Measurements from ENCODE around the gene TLR8.
A peak's percentile ranks its signal among the peaks of the same experiment; 100 is the strongest.

The TLR8 gene

GRCh38 chrX:12906046-12906761, at the start of gene TLR8:
Gene TLR8, plus strand, starts transcription at chrX:12906620. Its CDS starts 87 bp downstream, at chrX:12906707.
- Histone ChIP-seq H3K9me3 (replicated peaks in 1 of 11) (no peaks in the 10 kb centered on the region), H3K4me3 (peak within 1 kb of the TSS in 3 of 10 experiments; percentile 35 to 58 (median 57); a peak in 5 of 20 replicates), H4K20me1 (peaks cover 0 to 13% (median 0%) of the 10 kb centered on the region in 11 experiments; a peak in 2 of 22 replicates), H3K4me2 (peak within 1 kb of the TSS in 3 of 11 experiments; percentile 56 to 83 (median 82); a peak in 6 of 22 replicates), H3K9ac (peak within 1 kb of the TSS in 2 of 11 experiments; percentile 60 to 78; a peak in 5 of 22 replicates), H3K27ac (peak within 1 kb of the TSS in 3 of 11 experiments; percentile 39 to 68 (median 59); a peak in 6 of 22 replicates), H3K4me1 (peaks cover 7 to 68% (median 15%) of the 10 kb centered on the region in 10 experiments; a peak in 19 of 20 replicates), H3K27me3 (peaks cover 54 to 93% (median 83%) of the 10 kb centered on the region in 11 experiments), H3K36me3 (no peaks in the 10 kb centered on the region)
- no peak for TF ChIP-seq Cebpa-rat (IDR thresholded peaks at IDR 0.05)

GRCh38 chrX:12865359-12865758, 41.1 kb upstream of the TLR8 start:
- Histone ChIP-seq H3K4me1 (peaks cover 37 to 54% (median 44%) of the 10 kb centered on the region in 10 experiments), H3K4me2 (peak overlapping the region; percentile 47 to 94 (median 74)), H3K27ac (peak overlapping the region in 10 of 11 experiments; percentile 38 to 80 (median 58); a peak in 17 of 22 replicates), H3K27me3 (peaks cover 54 to 77% (median 67%) of the 10 kb centered on the region in 11 experiments), H3K9ac (peak overlapping the region in 5 of 11 experiments; percentile 30 to 59 (median 41); a peak in 8 of 22 replicates), H3K9me3 (replicated peaks in 1 of 11) (peaks cover 11 to 38% (median 21%) of the 10 kb centered on the region in 11 experiments; a peak in 19 of 22 replicates), H4K20me1 (no peaks in the 10 kb centered on the region), H3K4me3 (peak overlapping the region in 3 of 10 experiments; percentile 1 to 31 (median 13); a peak in 3 of 20 replicates), H3K36me3 (0 out of 22 replicates have a peak, but pooled peaks cover 0 to 6% (median 0%) of the 10 kb centered on the region in 11 experiments)
- TF ChIP-seq Cebpa-rat (IDR thresholded peaks at IDR 0.05), result peak; percentile 35 to 91 (median 60); a peak in 14 of 22 replicates

- Histone ChIP-seq H4K20me1 (no peaks in the 10 kb centered on the region), H3K27me3 (peaks cover 67 to 90% (median 81%) of the 10 kb centered on the region in 11 experiments), H3K4me1 (peaks cover 37 to 66% (median 52%) of the 10 kb centered on the region in 10 experiments), H3K36me3 (peaks cover 0 to 7% (median 0%) of the 10 kb centered on the region in 11 experiments; a peak in 1 of 22 replicates), H3K4me2 (peak within 1 kb of the TSS; percentile 43 to 94 (median 74)), H3K9me3 (replicated peaks in 1 of 11) (peaks cover 11 to 38% (median 21%) of the 10 kb centered on the region in 11 experiments; a peak in 19 of 22 replicates), H3K27ac (peak within 1 kb of the TSS; percentile 30 to 80 (median 52); a peak in 21 of 22 replicates), H3K4me3 (peak within 1 kb of the TSS in 5 of 10 experiments; percentile 22 to 58 (median 48); a peak in 9 of 20 replicates), H3K9ac (peak within 1 kb of the TSS in 6 of 11 experiments; percentile 33 to 74 (median 57); a peak in 10 of 22 replicates)
- no peak for TF ChIP-seq Cebpa-rat (IDR thresholded peaks at IDR 0.05)
Measured at GRCh38 chrX:12866451-12867377, 39.7 kb upstream of the TLR8 start, which contains the start of gene TLR7. Gene TLR7, plus strand, starts transcription at chrX:12867072. Its CDS starts 507 bp downstream, at chrX:12867579.

GRCh38 chrX:12867685-12868084, 38.7 kb upstream of the TLR8 start:
- Histone ChIP-seq H3K4me2 (peak overlapping the region; percentile 22 to 83 (median 60); a peak in 21 of 22 replicates), H3K4me1 (peaks cover 37 to 76% (median 53%) of the 10 kb centered on the region in 10 experiments), H3K27me3 (peaks cover 77 to 98% (median 91%) of the 10 kb centered on the region in 11 experiments), H3K4me3 (peak overlapping the region in 5 of 10 experiments; percentile 22 to 58 (median 48); a peak in 9 of 20 replicates), H4K20me1 (0 out of 22 replicates have a peak, but pooled peaks cover 0 to 7% (median 0%) of the 10 kb centered on the region in 11 experiments), H3K27ac (peak overlapping the region; percentile 30 to 80 (median 52); a peak in 20 of 22 replicates), H3K9me3 (replicated peaks in 1 of 11) (peaks cover 11 to 38% (median 21%) of the 10 kb centered on the region in 11 experiments; a peak in 19 of 22 replicates), H3K9ac (peak overlapping the region in 6 of 11 experiments; percentile 33 to 74 (median 57); a peak in 10 of 22 replicates), H3K36me3 (peaks cover 0 to 17% (median 0%) of the 10 kb centered on the region in 11 experiments; a peak in 3 of 22 replicates)
- TF ChIP-seq Cebpa-rat (IDR thresholded peaks at IDR 0.05), result no peak

GRCh38 chrX:12868747-12869146, 37.7 kb upstream of the TLR8 start:
- Histone ChIP-seq H3K9ac (peak overlapping the region in 4 of 11 experiments; percentile 52 to 74 (median 67); a peak in 5 of 22 replicates), H3K4me1 (peaks cover 37 to 87% (median 53%) of the 10 kb centered on the region in 10 experiments), H3K4me2 (peak overlapping the region; percentile 22 to 83 (median 60); a peak in 19 of 22 replicates), H3K36me3 (peaks cover 0 to 23% (median 0%) of the 10 kb centered on the region in 11 experiments; a peak in 3 of 22 replicates), H3K9me3 (replicated peaks in 1 of 11) (peaks cover 9 to 33% (median 14%) of the 10 kb centered on the region in 11 experiments; a peak in 19 of 22 replicates), H3K27me3 (peaks cover 88 to 100% (median 98%) of the 10 kb centered on the region in 11 experiments), H4K20me1 (0 out of 22 replicates have a peak, but pooled peaks cover 0 to 12% (median 0%) of the 10 kb centered on the region in 11 experiments), H3K27ac (peak overlapping the region in 9 of 11 experiments; percentile 30 to 80 (median 61); a peak in 16 of 22 replicates), H3K4me3 (peak overlapping the region in 4 of 10 experiments; percentile 39 to 58 (median 52); a peak in 6 of 20 replicates)
- no peak for TF ChIP-seq Cebpa-rat (IDR thresholded peaks at IDR 0.05)

GRCh38 chrX:12871257-12871656, 35.2 kb upstream of the TLR8 start:
- Histone ChIP-seq H3K4me1 (peaks cover 24 to 87% (median 41%) of the 10 kb centered on the region in 10 experiments; a peak in 19 of 20 replicates), H3K9ac (peak overlapping the region in 2 of 11 experiments; percentile 16 to 18; a peak in 1 of 22 replicates), H3K27me3 (peaks cover 96 to 100% (median 99%) of the 10 kb centered on the region in 11 experiments), H3K27ac (peak overlapping the region in 8 of 11 experiments; percentile 6 to 64 (median 58); a peak in 12 of 22 replicates), H3K4me3 (peak overlapping the region in 1 of 10 experiments; percentile 3; a peak in 1 of 20 replicates), H3K9me3 (replicated peaks in 1 of 11) (peaks cover 0 to 29% (median 5%) of the 10 kb centered on the region in 11 experiments; a peak in 10 of 22 replicates), H4K20me1 (peaks cover 0 to 12% (median 0%) of the 10 kb centered on the region in 11 experiments; a peak in 2 of 22 replicates), H3K4me2 (peak overlapping the region in 10 of 11 experiments; percentile 8 to 69 (median 42); a peak in 16 of 22 replicates), H3K36me3 (peaks cover 0 to 23% (median 0%) of the 10 kb centered on the region in 11 experiments; a peak in 3 of 22 replicates)
- no peak for TF ChIP-seq Cebpa-rat (IDR thresholded peaks at IDR 0.05)

- Histone ChIP-seq H3K4me1 (peaks cover 11 to 73% (median 28%) of the 10 kb centered on the region in 10 experiments; a peak in 18 of 20 replicates), H3K4me2 (peak overlapping the region in 3 of 11 experiments; percentile 19 to 69 (median 68); a peak in 5 of 22 replicates), H3K4me3 (no peak overlapping the region), H3K27me3 (peaks cover 95 to 100% (median 99%) of the 10 kb centered on the region in 11 experiments), H3K9me3 (replicated peaks in 1 of 11) (peaks cover 0 to 29% (median 5%) of the 10 kb centered on the region in 11 experiments; a peak in 10 of 22 replicates), H4K20me1 (peaks cover 0 to 12% (median 0%) of the 10 kb centered on the region in 11 experiments; a peak in 2 of 22 replicates), H3K9ac (no peak overlapping the region), H3K36me3 (peaks cover 0 to 30% (median 0%) of the 10 kb centered on the region in 11 experiments; a peak in 3 of 22 replicates), H3K27ac (no peak overlapping the region)
- no peak for TF ChIP-seq Cebpa-rat (IDR thresholded peaks at IDR 0.05)
Measured at GRCh38 chrX:12872741-12873140, 33.7 kb upstream of the TLR8 start.

Measured in BLaER1 treated with 17β-estradiol and CSF1 and Interleukin-3, amounts not matched to agents 10 nM and 100 nM (cell line).